IMR-90 (cell line): Measurements from ENCODE around the gene TSPAN31.

Experiments used
- CTCF ChIP-seq: conservative IDR thresholded peaks from 2 replicates; pipeline ENCODE4 v1.5.1; 2012; ENCODE audit warnings: mild to moderate bottlenecking, low read depth, low read length, improper control_type of control experiment
- FOS ChIP-seq: fragments of 150-350 bp; IDR thresholded peaks from 2 replicates; pipeline ENCODE4 v1.6.1; 2016; ENCODE audit warnings: low read depth, low read length
- POLR2A ChIP-seq: IDR thresholded peaks from 2 replicates; pipeline ENCODE4 v1.6.1; 2012; ENCODE audit warnings: mild to moderate bottlenecking, low read depth, low read length
- SMC3 ChIP-seq: fragments of 150-350 bp; IDR thresholded peaks from 2 replicates; pipeline ENCODE4 v1.6.1; 2016; ENCODE audit warnings: low read depth, mild to moderate bottlenecking, antibody characterized with exemption, low read length, moderate library complexity

GRCh38 chr12:57781801-57782200, 37.0 kb downstream of the TSPAN31 start:
- TF ChIP-seq CTCF (no peak), SMC3 (no peak), POLR2A (no peak), FOS (no peak)
